Small intestine (tissue), 7 donors: ENCODE measurements around the gene DGKK. TPM values are rescaled to one million over a fixed set of nuclear protein-coding genes. Genes with fewer than 3 reads are reported as not detected.
"Not testable (repeated sequence)": the region's sequence is repeated elsewhere in the genome, so short reads cannot be mapped to it uniquely, and the experiment has no call there.

Experiments
- DNase-seq, 2 donors: peaks; one replicate each; pipeline versions ENCODE4 v3.0.0 to v3.0.0-alpha.2; 2013
- FAIRE-seq: peaks from 2 replicates; lab custom pipeline; 2012; peaks lifted over from hg19 to GRCh38; lab: Jason Lieb, UNC
- H3K27ac ChIP-seq, 3 donors: one replicate each; pipeline ENCODE4 v1.5.1; 2013; ENCODE audit warnings: low read length in 2 of 3, mild to moderate bottlenecking in 2 of 3, control low read depth in 1 of 3, inconsistent platforms in 1 of 3, low read depth in 1 of 3, moderate library complexity in 1 of 3
- H3K27me3 ChIP-seq, 3 donors: one replicate each; pipeline ENCODE4 v1.6.1; 2013; ENCODE audit warnings: low read length in 3 of 3, inconsistent platforms in 1 of 3; ENCODE audit not compliant: control insufficient read depth in 3 of 3, insufficient read depth in 3 of 3
- H3K36me3 ChIP-seq, 3 donors: one replicate each; pipeline ENCODE4 v1.6.1; 2013; ENCODE audit warnings: low read length in 3 of 3, inconsistent platforms in 1 of 3, low read depth in 1 of 3, mild to moderate bottlenecking in 1 of 3, moderate library complexity in 1 of 3; ENCODE audit not compliant: control insufficient read depth in 3 of 3, insufficient read depth in 2 of 3
- H3K4me1 ChIP-seq, 3 donors: one replicate each; pipeline ENCODE4 v1.6.1; 2013; ENCODE audit warnings: low read length in 2 of 3, inconsistent platforms in 1 of 3, low read depth in 1 of 3, mild to moderate bottlenecking in 1 of 3, moderate library complexity in 1 of 3; ENCODE audit not compliant: control insufficient read depth in 3 of 3, insufficient read depth in 2 of 3
- H3K4me3 ChIP-seq, 3 donors: one replicate each; pipeline ENCODE4 v1.5.1; 2013; ENCODE audit warnings: low read length in 3 of 3, control low read depth in 1 of 3, inconsistent platforms in 1 of 3, low read depth in 1 of 3, mild to moderate bottlenecking in 1 of 3, moderate library complexity in 1 of 3
- H3K9me3 ChIP-seq, 2 donors: one replicate each; pipeline ENCODE4 v1.6.1; 2013; ENCODE audit warnings: low read depth in 1 of 2, low read length in 1 of 2; ENCODE audit not compliant: control insufficient read depth in 2 of 2, insufficient read depth in 1 of 2
- WGBS, 3 donors: extraction: QIAGEN DNeasy Blood & Tissue Kit; methylation state at CpG; one replicate each; pipeline ENCODE4 v1.1.7; 2013; 5-methylcytosine and 5-hydroxymethylcytosine counted together
- polyA plus RNA-seq, 4 donors: library from polyadenylated mRNA; stranded (reverse) in 3 of 4; unstranded in 1 of 4; fragments of 200-250 nt in 3 of 4; fragments of 120-200 nt in 1 of 4; gene quantifications; one replicate each; pipeline versions ENCODE4 v1.2.1 to v1.2.3, GENCODE V29; 2013
- donor health status: healthy with polysubstance abuse.
- donor health status: control.
- donor health status: control.
- donor health status: Bipolar disorder and iron deficiency.
- donor health status: healthy.

DGKK gene
- polyA plus RNA-seq, 4 donors = 0.01 TPM; not detected in 3

DNA sequence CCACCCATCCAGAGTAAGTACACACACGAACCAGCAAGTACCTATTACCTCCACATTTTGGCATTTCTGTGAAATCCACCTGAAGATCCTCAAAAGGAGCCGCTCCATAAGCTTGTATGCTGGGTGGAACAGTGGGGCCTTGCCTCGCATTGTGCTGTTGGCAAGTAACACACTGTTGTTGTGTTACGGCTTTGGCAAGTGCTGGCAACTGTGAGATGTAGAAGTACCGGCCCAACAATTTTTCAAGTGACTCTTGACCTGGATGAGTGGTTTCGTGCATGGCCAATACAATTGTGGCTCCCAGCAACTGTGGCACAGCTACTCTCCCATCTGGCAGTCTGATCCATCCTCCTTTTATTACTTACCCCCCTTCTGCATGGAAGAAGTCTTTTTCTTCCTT is 137.3 kb downstream of the DGKK start:
- Histone ChIP-seq H3K9me3 (peaks cover 0 to 4% of the 10 kb centered on the region in 2 donors), H3K4me3 (no peak overlapping the region), H3K4me1 (no peaks in the 10 kb centered on the region), H3K27me3 (no peaks in the 10 kb centered on the region), H3K36me3 (no peaks in the 10 kb centered on the region), H3K27ac (no peak overlapping the region)
- FAIRE-seq = no peak
- DNase-seq = no peak
- WGBS, 3 donors = 75 to 83% (median 82%) methylated on average over 6 of the region's 6 CpGs

GRCh38 chrX:50332668-50333067 is 138.0 kb downstream of the DGKK start:
- H3K9me3 ChIP-seq, FAIRE-seq, H3K4me3 ChIP-seq, H3K4me1 ChIP-seq, DNase-seq, H3K27ac ChIP-seq, H3K27me3 ChIP-seq, H3K36me3 ChIP-seq: not testable (repeated sequence)
- WGBS, 3 donors = 30 to 57% (median 46%) methylated on average over 5 of the region's 5 CpGs

- 46 to 79% (median 63%) methylated on average over 2 of the region's 2 CpGs for WGBS, 3 donors
- no peak overlapping the region for H3K27ac ChIP-seq
- no peaks in the 10 kb centered on the region for H3K4me1 ChIP-seq
- DNase-seq (no peak), FAIRE-seq (no peak)
- H3K36me3 ChIP-seq = no peaks in the 10 kb centered on the region
- no peaks in the 10 kb centered on the region for H3K9me3 ChIP-seq
- H3K4me3 ChIP-seq = no peak overlapping the region
- H3K27me3 ChIP-seq = no peaks in the 10 kb centered on the region
These were observed 143.4 kb downstream of the DGKK start for GRCh38 chrX:50327235-50327634.
